Upper lobe of left lung (tissue), 4 donors: ENCODE data around the gene SOHLH2.

ENCODE experiments used
- CTCF ChIP-seq, 6 experiments: fragments of 450-650 bp in 4 of 6; fragments of 200-600 bp in 2 of 6; sonication (generic) in 2 of 6; IDR thresholded peaks; one replicate each; pipeline ENCODE4 v1.5.1; 2016 to 2019; ENCODE audit warnings: antibody characterized with exemption in 6 of 6
- POLR2A ChIP-seq, 4 donors: fragments of 450-650 bp; IDR thresholded peaks; one replicate each; pipeline ENCODE4 v1.5.1; 2016 to 2017; ENCODE audit warnings: antibody characterized with exemption in 4 of 4, mild to moderate bottlenecking in 2 of 4
- POLR2AphosphoS5 ChIP-seq, 2 donors: sonication (generic); formaldehyde crosslinking; IDR thresholded peaks; one replicate each; pipeline ENCODE4 v1.5.1; 2017; ENCODE audit warnings: antibody characterized with exemption in 2 of 2

- TF ChIP-seq CTCF (IDR thresholded peaks at IDR 0.05) = no peak
- TF ChIP-seq POLR2A (IDR thresholded peaks at IDR 0.05) = no peak
- no peak for TF ChIP-seq POLR2AphosphoS5 (IDR thresholded peaks at IDR 0.05)
Measured at GRCh38 chr13:36143738-36144137, 70.6 kb downstream of the SOHLH2 start.
